Uterus (tissue), 4 donors: ENCODE data around the gene NDUFS3. TPM values are rescaled to one million over a fixed set of nuclear protein-coding genes. Genes with fewer than 3 reads are reported as not detected.

ENCODE experiments used
- DNase-seq, 2 donors: peaks; one replicate each; pipeline ENCODE4 v3.0.0-alpha.2; 2019 to 2020
- H3K27ac ChIP-seq, 2 donors: fragments of 200-600 bp; sonication (generic); 1 replicate in 1 of 2; 2 replicates in 1 of 2; pipeline ENCODE4 v1.5.1; 2016 to 2018
- H3K27me3 ChIP-seq, 2 donors: fragments of 200-600 bp; sonication (generic); one replicate each; pipeline ENCODE4 v1.5.1; 2018 to 2019; ENCODE audit warnings: control low read depth in 1 of 2
- H3K36me3 ChIP-seq, 2 donors: fragments of 200-600 bp; sonication (generic); one replicate each; pipeline ENCODE4 v1.5.1; 2019; ENCODE audit warnings: control low read depth in 1 of 2
- H3K4me1 ChIP-seq, 2 donors: fragments of 200-600 bp; sonication (generic); one replicate each; pipeline ENCODE4 v1.5.1; 2018 to 2019; ENCODE audit warnings: control low read depth in 1 of 2
- H3K4me3 ChIP-seq, 2 donors: fragments of 200-600 bp; sonication (generic); 1 replicate in 1 of 2; 2 replicates in 1 of 2; pipeline ENCODE4 v1.5.1; 2018 to 2019; ENCODE audit warnings: mild to moderate bottlenecking in 1 of 2
- H3K9me3 ChIP-seq, 2 donors: fragments of 200-600 bp; sonication (generic); one replicate each; pipeline ENCODE4 v1.5.1; 2019; ENCODE audit warnings: control low read depth in 1 of 2
- CTCF ChIP-seq, 4 experiments: fragments of 200-600 bp in 2 of 4; fragments of 450-650 bp in 2 of 4; sonication (generic) in 2 of 4; IDR thresholded peaks; one replicate each; pipeline ENCODE4 v1.5.1; 2016 to 2019; ENCODE audit warnings: antibody characterized with exemption in 4 of 4, mild to moderate bottlenecking in 2 of 4, moderate library complexity in 1 of 4
- POLR2A ChIP-seq, 2 donors: fragments of 450-650 bp; IDR thresholded peaks; one replicate each; pipeline ENCODE4 v1.6.1; 2016; ENCODE audit warnings: antibody characterized with exemption in 2 of 2, mild to moderate bottlenecking in 1 of 2, moderate library complexity in 1 of 2
- intact Hi-C: fragments of 100-400 bp; cut with DNase I; formaldehyde crosslinking; loops from one replicate; pipeline ENCODE4 v1.15.1; 2023; ENCODE audit warnings: low total_unique reads
- total RNA-seq, 4 donors: library from RNA; depleted of rRNA in 3 of 4; stranded (reverse); fragments of >200 nt in 3 of 4; gene quantifications; one replicate each; pipeline versions ENCODE4 v1.1.0 to v1.2.4, GENCODE V29; 2014 to 2023
- donor health status: DM: yes; HTN: yes; CAD: no.

The NDUFS3 gene
- total RNA-seq, 4 donors from 2014 or later: 59.2 to 67.6 (median 62.5) TPM

GRCh38 chr11:47573321-47573720, 5.6 kb upstream of the NDUFS3 start:
- H3K4me1 ChIP-seq: no peaks in the 10 kb centered on the region
- no peak overlapping the region for H3K27ac ChIP-seq
- intact Hi-C loops: no loop called here
- TF ChIP-seq POLR2A (IDR thresholded peaks at IDR 0.05): no peak
- TF ChIP-seq CTCF (IDR thresholded peaks at IDR 0.05): no peak
- H3K4me3 ChIP-seq: no peak overlapping the region
- no peaks in the 10 kb centered on the region for H3K27me3 ChIP-seq
- H3K36me3 ChIP-seq: no peaks in the 10 kb centered on the region
- DNase-seq: no peak
- H3K9me3 ChIP-seq: no peaks in the 10 kb centered on the region

- Histone ChIP-seq H3K9me3 (no peaks in the 10 kb centered on the region), H3K4me3 (peak overlapping the region in 1 of 2 donors; percentile 97), H3K36me3 (no peaks in the 10 kb centered on the region), H3K4me1 (no peaks in the 10 kb centered on the region), H3K27me3 (no peaks in the 10 kb centered on the region), H3K27ac (peak overlapping the region in 1 of 2 donors; percentile 85)
- TF ChIP-seq CTCF (IDR thresholded peaks at IDR 0.05): no peak
- TF ChIP-seq POLR2A (IDR thresholded peaks at IDR 0.05): no peak
- DNase-seq: no peak
- intact Hi-C loops: no loop called here
Measured at GRCh38 chr11:47577460-47578041, 1.3 kb upstream of the NDUFS3 start.

- Histone ChIP-seq H3K9me3 (no peaks in the 10 kb centered on the region), H3K36me3 (no peaks in the 10 kb centered on the region), H3K4me3 (no peak overlapping the region), H3K4me1 (no peaks in the 10 kb centered on the region), H3K27ac (no peak overlapping the region), H3K27me3 (no peaks in the 10 kb centered on the region)
- intact Hi-C loops: no loop called here
- TF ChIP-seq POLR2A (IDR thresholded peaks at IDR 0.05) (no peak), CTCF (IDR thresholded peaks at IDR 0.05) (no peak)
- DNase-seq: no peak
Measured at GRCh38 chr11:47583844-47584243, 5.0 kb downstream of the NDUFS3 start.

GRCh38 chr11:47586098-47586855, 7.4 kb downstream of the NDUFS3 start, which contains the start of gene FAM180B:
Gene FAM180B (plus strand): TSS chr11:47586678. CDS start chr11:47586769, 91 bp downstream.
- Histone ChIP-seq H3K27me3 (no peaks in the 10 kb centered on the region), H3K36me3 (no peaks in the 10 kb centered on the region), H3K27ac (no peak within 1 kb of the TSS), H3K9me3 (no peaks in the 10 kb centered on the region), H3K4me3 (no peak within 1 kb of the TSS), H3K4me1 (no peaks in the 10 kb centered on the region)
- intact Hi-C loops: no loop called here
- no peak for TF ChIP-seq POLR2A (IDR thresholded peaks at IDR 0.05)
- TF ChIP-seq CTCF (IDR thresholded peaks at IDR 0.05): no peak
- DNase-seq: no peak

- Histone ChIP-seq H3K9me3 (no peaks in the 10 kb centered on the region), H3K4me3 (no peak overlapping the region), H3K27ac (no peak overlapping the region), H3K27me3 (no peaks in the 10 kb centered on the region), H3K36me3 (no peaks in the 10 kb centered on the region), H3K4me1 (no peaks in the 10 kb centered on the region)
- intact Hi-C loops: no loop called here
- no peak for DNase-seq
- TF ChIP-seq POLR2A (IDR thresholded peaks at IDR 0.05): no peak
- TF ChIP-seq CTCF (IDR thresholded peaks at IDR 0.05): no peak
Measured at GRCh38 chr11:47587039-47587716, 8.3 kb downstream of the NDUFS3 start.
